ENCODE measurements around the gene NT5DC1.

The NT5DC1 gene

GRCh38 chr6:116192786-116193185 is 92.1 kb downstream of the NT5DC1 start:
- DNase-seq (ENCODE audit: low read depth in 2 of 2) = no peak

- DNase-seq (ENCODE audit: low read depth in 2 of 2) = no peak
Measured at GRCh38 chr6:116196841-116197240, 96.2 kb downstream of the NT5DC1 start.

GRCh38 chr6:116200619-116201249 is 100.1 kb downstream of the NT5DC1 start:
- no peak for DNase-seq (ENCODE audit: low read depth in 2 of 2)

- DNase-seq (ENCODE audit: low read depth in 2 of 2) = no peak
Measured at GRCh38 chr6:116201538-116201937, 100.9 kb downstream of the NT5DC1 start.

- no peak for DNase-seq (ENCODE audit: low read depth in 2 of 2)
Measured at GRCh38 chr6:116205281-116205680, 104.6 kb downstream of the NT5DC1 start.

- no peak for DNase-seq (ENCODE audit: low read depth in 2 of 2)
Measured at GRCh38 chr6:116206231-116206903, 105.7 kb downstream of the NT5DC1 start.

GRCh38 chr6:116208056-116208785 is 107.6 kb downstream of the NT5DC1 start:
- DNase-seq (ENCODE audit: low read depth in 2 of 2) = no peak

GRCh38 chr6:116210316-116210715 is 109.7 kb downstream of the NT5DC1 start:
- DNase-seq (ENCODE audit: low read depth in 2 of 2) = no peak

GRCh38 chr6:116210750-116211425 is 110.2 kb downstream of the NT5DC1 start:
- DNase-seq (ENCODE audit: low read depth in 2 of 2) = no peak

GRCh38 chr6:116214681-116215080 is 114.0 kb downstream of the NT5DC1 start:
- no peak for DNase-seq (ENCODE audit: low read depth in 2 of 2)

GRCh38 chr6:116215414-116215813 is 114.8 kb downstream of the NT5DC1 start:
- DNase-seq (ENCODE audit: low read depth in 2 of 2) = no peak

GRCh38 chr6:116217069-116217468 is 116.4 kb downstream of the NT5DC1 start:
- DNase-seq (ENCODE audit: low read depth in 2 of 2) = no peak

GRCh38 chr6:116218172-116218633 is 117.5 kb downstream of the NT5DC1 start:
- DNase-seq (ENCODE audit: low read depth in 2 of 2) = no peak

- DNase-seq (ENCODE audit: low read depth in 2 of 2) = no peak
Measured at GRCh38 chr6:116218866-116219265, 118.2 kb downstream of the NT5DC1 start.

GRCh38 chr6:116221067-116221466 is 120.4 kb downstream of the NT5DC1 start:
- DNase-seq (ENCODE audit: low read depth in 2 of 2) = no peak

GRCh38 chr6:116221911-116222310 is 121.3 kb downstream of the NT5DC1 start:
- DNase-seq (ENCODE audit: low read depth in 2 of 2) = no peak

GRCh38 chr6:116223355-116223754 is 122.7 kb downstream of the NT5DC1 start:
- DNase-seq (ENCODE audit: low read depth in 2 of 2) = no peak

- DNase-seq (ENCODE audit: low read depth in 2 of 2) = no peak
Measured at GRCh38 chr6:116229287-116229913, 128.7 kb downstream of the NT5DC1 start.

- no peak for DNase-seq (ENCODE audit: low read depth in 2 of 2)
Measured at GRCh38 chr6:116234689-116235088, 134.0 kb downstream of the NT5DC1 start.

GRCh38 chr6:116238083-116238482 is 137.4 kb downstream of the NT5DC1 start:
- no peak for DNase-seq (ENCODE audit: low read depth in 2 of 2)

GRCh38 chr6:116239256-116239655 is 138.6 kb downstream of the NT5DC1 start:
- no peak for DNase-seq (ENCODE audit: low read depth in 2 of 2)

- no peak for DNase-seq (ENCODE audit: low read depth in 2 of 2)
Measured at GRCh38 chr6:116239856-116240255, 139.2 kb downstream of the NT5DC1 start.

Data from activated CD4-positive, alpha-beta T cell treated with anti-CD3 and anti-CD28 coated beads for 24 hours (primary cell).